Head of caudate nucleus (tissue), 42 donors: ENCODE data around the gene TCEA2.

Source experiments
- DNase-seq, 42 donors: peaks; one replicate each; pipeline versions ENCODE4 v3.0.0 to v3.0.0-alpha.2; 2020 to 2021; ENCODE audit warnings: mixed read lengths in 7 of 42
- intact Hi-C: fragments of 100-400 bp; cut with DNase I; formaldehyde crosslinking; loops from one replicate; pipeline ENCODE4 v1.15.0; 2022

TCEA2 gene

DNA sequence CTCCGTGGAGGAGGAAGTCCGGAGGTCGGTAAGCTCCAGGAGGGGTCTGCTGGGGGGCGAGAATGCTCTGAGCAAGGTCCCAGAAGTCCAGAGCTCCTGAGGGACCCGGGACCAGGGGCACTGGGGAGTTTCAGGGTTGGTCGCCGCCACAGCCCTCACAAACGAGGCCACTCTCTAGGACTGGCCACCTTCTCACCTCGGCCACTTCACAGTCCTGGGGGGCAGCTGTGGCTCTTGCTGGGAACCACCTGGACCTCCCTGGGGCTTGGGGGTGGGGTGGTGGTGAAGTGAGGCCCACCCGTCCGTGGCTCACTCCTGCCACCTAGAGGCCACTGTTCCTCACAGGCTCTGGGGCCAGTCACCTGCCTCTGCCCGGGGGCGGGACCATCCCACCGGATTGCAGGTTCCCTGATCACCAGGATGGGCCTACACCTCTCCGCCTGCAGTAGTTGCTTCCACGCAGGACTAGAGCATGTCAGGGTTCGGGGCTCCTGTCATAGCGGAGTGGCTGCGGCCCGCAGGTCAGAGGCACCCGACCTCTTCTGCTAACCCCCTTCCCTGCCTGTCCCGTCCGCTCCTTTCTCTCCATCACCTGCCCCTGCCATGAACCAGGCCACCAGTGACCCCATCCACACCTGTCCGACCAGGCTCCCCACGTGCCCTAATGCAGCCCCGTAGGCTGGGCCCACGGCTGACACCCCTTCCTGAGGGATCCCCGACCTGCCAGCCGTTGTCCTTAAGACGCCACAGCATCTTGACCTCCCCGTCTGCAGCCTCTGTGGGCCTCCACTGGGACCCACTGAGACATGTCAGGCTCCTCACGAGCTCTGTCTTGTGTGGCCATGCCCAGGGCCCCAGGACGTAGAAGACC, 5.1 kb upstream of the TCEA2 start:
- DNase-seq = peak; percentile 44 to 88 (median 78)
- intact Hi-C loops = no loop called here

DNA sequence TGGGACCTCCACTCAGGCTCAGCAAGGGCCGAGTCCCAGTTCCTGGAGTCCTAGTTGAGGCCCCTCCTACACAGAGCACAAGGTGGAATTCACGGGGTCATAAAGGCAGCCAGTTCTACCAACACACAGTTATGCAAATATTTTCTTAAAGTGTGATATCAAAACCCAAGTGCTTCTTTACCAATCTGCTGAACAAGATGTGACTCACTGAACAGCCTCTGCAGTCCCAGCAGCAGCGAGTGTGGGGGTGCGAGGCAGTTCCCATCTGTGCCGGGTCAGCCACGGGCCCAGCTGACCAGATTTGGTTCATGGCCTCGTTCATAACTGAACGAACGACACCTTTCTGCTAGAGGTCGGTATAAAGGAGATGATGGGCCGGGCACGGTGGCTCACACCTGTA, 4.5 kb upstream of the TCEA2 start:
- DNase-seq = peak in 22 of 42 donors; percentile 32 to 81 (median 55)
- intact Hi-C loops = no loop called here

DNA sequence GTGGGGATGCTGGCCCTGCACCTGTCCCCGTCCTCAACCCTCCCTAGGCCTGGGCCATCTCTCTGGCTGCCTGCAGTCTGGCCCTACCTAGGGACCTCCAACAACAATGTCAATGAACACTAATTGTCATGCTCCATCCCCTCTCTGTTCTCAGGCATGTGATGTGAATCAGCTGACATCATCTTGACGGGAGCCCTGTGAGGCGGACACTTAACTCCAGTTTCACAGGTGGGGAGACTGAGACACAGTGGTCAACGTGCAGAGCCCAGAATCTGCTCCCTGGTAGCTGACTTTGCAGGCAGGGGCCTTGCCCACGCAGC, 762 bp upstream of the TCEA2 start:
- peak in 5 of 42 donors; percentile 32 to 50 (median 37) for DNase-seq
- intact Hi-C loops = loop anchor here (5.0 kb wide), 1 partner anchor 105 kb away; the partner anchor contains the start of gene UCKL1

DNA sequence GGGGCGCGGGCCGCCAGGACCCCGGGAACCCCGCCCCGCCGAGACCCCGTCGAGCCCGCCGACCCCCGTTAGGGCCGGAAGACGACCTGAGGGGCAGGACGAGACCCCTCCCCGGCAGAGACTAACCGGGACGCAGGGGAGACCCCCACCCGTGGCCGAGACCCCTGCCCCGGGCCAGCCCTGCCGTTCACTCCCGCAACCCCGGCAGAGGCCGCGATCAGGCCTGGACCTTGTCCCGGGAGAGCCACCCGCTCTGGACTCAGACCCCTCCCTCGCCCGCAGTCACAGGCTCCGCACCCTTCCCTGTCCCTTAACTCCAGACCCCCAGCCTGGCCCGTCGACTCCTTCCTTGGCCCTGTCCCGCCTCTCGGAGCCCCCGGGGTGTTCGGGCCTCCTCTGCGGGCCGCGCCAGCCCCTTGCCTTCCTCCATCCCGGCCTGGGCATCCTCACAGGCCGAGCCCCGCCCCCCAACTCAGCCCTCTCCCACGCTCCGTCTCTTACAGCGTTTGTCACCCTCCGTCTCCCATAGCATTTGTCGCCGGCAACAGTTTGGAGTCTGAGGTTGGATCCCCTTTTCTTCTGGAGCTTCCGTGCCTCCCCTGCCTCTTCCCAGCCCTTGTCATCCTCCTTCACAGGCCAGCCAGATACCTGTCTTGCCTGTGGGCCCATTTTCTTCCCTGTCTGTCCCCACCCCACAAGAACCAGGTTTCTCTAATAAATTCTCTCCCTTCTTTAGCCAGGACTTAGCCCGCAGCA, 569 bp downstream of the TCEA2 start:
- peak in 34 of 42 donors; percentile 31 to 80 (median 58) for DNase-seq
- intact Hi-C loops = loop anchor here (5.0 kb wide), 1 partner anchor 106 kb away; the partner anchor contains the start of gene UCKL1

DNA sequence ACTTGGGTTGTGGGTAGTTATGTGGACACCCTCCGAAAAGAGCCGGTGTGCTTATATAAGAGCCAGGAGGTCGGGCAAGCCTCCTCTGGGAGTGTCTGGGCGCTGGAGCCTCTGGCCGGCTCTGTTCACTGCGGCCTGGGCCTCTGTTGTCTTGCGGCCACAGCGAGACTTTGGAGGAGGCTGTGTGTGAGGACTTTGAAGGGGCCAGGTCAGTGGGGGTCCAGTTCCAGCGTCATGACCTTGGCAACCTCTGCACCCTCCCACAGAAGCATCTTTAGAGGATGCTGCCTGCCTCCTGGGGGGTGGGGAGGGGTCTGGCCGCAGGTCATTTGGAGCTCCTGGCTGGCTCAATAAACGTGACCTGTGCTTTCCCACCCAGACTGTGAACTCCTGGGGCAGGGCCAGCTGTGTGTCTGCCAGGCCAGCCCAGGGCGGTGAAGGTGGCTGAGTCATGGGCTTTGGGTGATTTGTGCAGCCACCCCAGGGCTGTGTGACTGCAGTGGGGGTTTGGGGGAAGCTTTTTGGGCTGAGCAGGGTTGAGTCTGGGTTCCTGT, 1.2 kb downstream of the TCEA2 start:
- DNase-seq = no peak
- intact Hi-C loops = loop anchor here (5.0 kb wide), 1 partner anchor 107 kb away; the partner anchor contains the start of gene UCKL1

DNA sequence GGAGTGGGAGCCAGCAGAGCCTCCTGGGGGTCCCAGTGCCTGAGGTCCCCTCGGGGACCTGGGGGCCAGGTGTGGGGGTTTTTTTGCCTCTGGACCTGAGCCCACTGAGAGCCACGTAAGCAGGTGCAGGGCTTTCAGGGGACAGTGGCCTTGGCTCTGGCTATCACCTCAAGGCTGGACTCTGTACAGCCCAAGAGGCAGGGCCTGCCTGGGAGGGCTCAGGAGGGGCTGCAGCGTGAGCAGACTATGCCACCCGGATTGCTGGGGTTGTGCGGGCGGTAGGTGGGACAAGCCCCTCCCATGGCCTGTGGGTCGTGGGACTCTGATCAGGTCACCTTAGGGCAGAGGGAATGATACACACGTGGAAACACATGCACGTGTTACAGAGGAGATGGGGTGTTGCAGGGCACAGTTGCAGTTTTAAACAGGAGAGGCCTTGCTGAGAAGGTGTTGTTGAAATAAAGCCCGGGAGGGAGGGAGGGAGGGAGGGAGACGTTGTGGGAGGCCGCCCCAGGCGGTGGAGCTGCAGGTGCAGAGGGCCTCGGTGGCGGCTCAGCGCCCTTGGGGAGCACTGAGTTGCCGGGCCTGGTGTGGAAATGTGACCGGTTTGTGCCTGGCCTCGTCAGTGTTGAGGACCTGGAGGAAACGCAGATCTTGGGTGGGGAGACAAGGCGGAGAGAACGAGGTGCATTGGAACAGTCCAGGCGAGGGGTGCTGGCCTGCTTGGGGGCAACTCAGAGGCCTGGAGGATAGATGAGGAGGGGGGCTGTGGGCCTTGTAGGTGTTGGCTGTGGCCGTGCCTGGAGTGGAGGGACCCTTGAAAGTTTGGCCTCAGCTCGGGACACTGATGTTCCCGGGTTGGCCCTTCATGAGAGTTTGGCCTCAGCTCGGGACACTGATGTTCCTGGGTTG, 2.3 kb downstream of the TCEA2 start:
- intact Hi-C loops = no loop called here
- no peak for DNase-seq

GRCh38 chr20:64065974-64066343, 3.0 kb downstream of the TCEA2 start:
- intact Hi-C loops = no loop called here
- DNase-seq = no peak

- DNase-seq = no peak
- intact Hi-C loops = no loop called here
Observed at GRCh38 chr20:64067005-64067632, 4.1 kb downstream of the TCEA2 start.

- no peak for DNase-seq
- intact Hi-C loops = no loop called here
Observed at GRCh38 chr20:64067733-64068307, 4.8 kb downstream of the TCEA2 start.

DNA sequence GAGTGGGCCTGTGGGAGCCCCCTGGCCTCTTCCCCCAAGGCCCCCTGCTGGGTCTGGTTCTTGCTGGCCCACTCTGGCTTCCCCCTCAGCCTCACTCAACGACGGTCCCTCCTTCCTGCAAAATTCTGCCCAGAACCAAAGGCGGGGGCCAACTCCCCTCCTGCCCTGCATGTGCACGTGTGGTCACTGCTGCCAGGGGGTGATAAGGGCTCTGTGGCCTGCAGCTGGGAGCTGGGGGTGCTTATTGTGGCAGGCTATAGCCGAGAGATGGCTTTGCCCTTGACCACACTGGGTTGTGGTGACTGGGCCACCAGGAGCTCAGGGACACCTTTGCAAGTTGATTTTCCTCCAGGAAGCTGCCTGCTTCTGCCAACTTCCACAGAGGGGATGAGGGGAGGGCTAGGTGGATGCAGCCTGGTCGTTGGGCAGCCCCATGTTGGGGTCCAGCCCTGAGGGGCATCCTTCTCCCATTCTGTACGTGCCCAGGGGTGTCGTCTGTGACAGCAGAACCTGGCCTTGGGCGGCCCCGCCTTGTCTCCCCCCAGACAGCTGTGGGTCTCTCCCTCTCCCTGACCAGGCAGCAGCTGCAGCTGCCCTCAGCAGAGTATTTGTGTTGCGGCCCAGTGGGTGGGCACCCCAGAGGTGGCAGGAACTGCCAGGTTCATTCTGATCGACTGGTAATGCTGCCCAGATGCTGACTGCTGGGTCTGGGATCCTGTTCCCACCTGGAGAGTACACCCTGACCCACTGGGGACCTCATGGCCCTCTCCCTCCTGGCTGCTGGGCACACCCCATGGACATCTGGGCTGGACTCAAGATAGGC, 5.6 kb downstream of the TCEA2 start:
- no peak for DNase-seq
- intact Hi-C loops = no loop called here

DNA sequence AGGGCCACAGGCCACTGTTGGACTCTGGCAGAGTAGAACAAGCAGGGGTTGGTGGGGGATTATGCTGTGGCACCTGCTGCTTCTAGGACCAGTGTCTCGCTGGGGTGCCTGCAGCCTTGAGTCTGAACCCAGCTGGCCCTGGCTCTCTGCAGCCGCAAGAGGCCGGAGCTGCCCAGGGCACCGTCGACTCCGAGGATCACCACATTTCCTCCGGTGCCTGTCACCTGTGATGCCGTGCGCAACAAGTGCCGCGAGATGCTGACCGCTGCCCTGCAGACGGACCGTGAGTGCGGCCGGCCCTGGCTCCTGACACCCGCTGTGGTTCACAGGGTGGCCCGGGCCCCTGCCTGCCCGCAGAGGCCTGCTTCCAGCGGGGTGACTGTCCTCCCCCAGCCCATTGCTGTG, 6.2 kb downstream of the TCEA2 start:
- no peak for DNase-seq
- intact Hi-C loops = no loop called here

DNA sequence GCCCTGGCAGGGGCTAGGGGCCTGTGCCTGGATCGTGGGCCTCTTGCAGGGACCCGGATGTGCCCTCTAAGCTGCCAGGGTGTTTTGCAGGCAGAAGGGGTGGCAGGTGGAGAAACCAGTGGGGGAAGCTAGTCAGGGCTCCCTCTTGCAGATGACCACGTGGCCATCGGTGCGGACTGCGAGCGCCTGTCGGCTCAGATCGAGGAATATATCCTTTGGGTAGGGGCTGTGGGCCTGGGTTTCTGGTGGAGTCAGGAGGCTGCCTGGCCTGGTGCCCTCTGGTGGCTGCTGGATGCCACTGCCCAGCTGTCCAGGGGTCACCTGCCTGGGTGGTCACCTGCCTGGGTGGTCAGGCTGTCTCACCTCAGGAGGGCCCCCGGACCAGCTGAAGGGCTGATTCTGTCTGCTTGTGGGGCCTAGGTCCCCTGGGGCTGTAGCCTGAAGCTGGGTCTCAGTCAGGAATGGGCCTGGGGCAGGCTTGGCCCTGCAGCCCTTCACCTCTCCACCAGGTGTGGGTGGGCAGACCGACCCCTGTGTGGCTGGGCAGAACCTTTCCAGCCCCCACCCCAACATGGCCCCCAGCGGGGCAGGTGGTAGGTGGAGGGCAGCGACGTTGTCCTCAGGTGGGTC, 6.7 kb downstream of the TCEA2 start:
- intact Hi-C loops = no loop called here
- peak in 1 of 42 donors; percentile 54 for DNase-seq

DNA sequence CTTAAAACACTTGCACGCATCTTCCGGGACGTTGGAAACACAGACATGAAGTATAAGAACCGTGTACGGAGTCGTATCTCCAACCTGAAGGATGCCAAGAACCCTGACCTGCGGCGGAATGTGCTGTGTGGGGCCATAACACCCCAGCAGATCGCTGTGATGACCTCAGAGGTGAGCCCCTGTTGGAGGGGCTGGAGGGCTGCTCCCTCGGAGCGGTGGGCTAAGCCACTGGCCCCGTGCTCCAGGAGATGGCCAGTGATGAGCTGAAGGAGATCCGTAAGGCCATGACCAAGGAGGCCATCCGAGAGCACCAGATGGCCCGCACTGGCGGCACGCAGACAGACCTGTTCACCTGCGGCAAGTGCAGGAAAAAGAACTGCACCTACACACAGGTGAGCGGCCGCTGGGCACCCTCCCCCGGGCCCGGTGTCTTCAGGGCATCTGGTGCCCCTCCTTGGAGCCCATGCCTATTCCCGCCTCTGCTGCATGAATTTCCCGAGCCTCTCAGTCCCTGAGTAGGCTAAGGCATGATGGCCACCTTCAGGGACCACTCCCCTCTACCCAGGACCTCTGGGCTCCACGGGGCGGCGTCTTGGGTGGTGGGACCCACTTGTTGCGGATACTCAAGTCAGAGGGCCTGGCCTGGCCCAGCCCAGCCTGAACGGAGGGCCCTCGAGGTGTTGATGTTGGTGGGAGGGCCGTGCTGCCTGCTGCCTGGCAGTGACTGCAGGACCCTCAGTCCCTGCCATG, 7.4 kb downstream of the TCEA2 start:
- intact Hi-C loops = no loop called here

DNA sequence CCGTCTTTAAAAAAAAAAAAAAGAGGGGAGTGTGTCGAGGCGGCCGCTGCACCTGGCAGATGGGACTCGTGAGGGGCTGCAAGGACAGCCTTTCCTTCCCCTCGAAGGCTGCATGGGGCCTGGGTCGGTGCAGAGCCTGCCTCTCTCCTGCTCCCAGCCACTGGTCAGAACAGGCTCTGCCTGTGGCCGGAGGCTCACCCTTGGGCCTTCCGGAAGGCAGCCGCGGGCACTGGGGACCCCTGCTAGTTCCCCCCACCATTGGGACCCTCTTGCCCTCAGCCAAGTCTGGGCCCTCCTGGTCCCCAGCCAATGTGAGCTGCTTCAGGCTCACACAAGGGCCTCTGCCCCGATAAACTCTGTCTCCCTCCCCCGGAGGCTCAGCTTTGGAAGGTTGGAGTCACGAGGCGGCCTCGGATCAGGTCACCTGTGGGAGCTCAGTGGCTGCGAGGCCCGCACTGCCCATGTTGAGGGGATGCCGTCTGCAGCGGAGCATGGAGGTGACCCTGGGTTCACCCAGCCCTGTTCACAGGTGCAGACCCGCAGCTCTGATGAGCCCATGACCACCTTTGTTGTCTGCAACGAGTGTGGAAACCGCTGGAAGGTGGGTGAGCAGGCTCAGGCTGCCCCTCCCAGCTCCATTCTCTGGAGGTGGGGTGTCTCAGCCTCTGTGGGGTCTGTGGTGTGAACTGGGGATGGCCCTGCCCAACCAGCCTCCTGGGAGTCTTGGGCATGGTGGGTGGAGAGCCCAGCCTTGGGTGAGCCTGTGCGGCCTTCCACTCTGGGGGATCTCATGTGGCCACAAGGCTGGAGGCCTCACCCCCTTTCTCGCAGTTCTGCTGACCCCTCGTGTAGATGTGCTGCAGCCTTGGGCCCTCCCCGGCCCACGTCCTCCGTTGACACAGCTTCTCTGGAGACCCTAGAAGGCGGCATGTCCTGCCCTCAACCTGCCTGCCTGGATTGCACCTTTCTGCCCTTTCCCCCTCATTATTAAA, 8.6 kb downstream of the TCEA2 start:
- DNase-seq = no peak
- intact Hi-C loops = no loop called here

More for the DNA sequence above, 7.4 kb downstream of the TCEA2 start:
- DNase-seq = no peak

- DNase-seq = no peak
- intact Hi-C loops = no loop called here
Observed at GRCh38 chr20:64072498-64073063, 9.6 kb downstream of the TCEA2 start.
